Stomach (tissue), 4 donors: ENCODE data around the gene ARHGAP32.

Source experiments
- EP300 ChIP-seq: sonication (generic); formaldehyde crosslinking; IDR thresholded peaks from one replicate; pipeline ENCODE4 v1.6.1; 2017; ENCODE audit warnings: antibody characterized with exemption
- POLR2A ChIP-seq, 4 donors: fragments of 450-650 bp; IDR thresholded peaks; one replicate each; pipeline ENCODE4 v1.6.1; 2016; ENCODE audit warnings: antibody characterized with exemption in 4 of 4, control low read depth in 2 of 4, mild to moderate bottlenecking in 1 of 4, moderate library complexity in 1 of 4

GRCh38 chr11:128927108-128927461, 265.0 kb downstream of the ARHGAP32 start:
- TF ChIP-seq POLR2A (IDR thresholded peaks at IDR 0.05) (no peak), EP300 (no peak)
